Measurements from ENCODE around the gene GPATCH1. TPM values are rescaled to one million over a fixed set of nuclear protein-coding genes. Genes with fewer than 3 reads are reported as not detected.

Gene GPATCH1
- total and polyA plus RNA-seq, 9 of the 15 experiments (the other 6 are each of a cell fraction or from before 2014, with no cell fraction given), result 3.7 to 9.7 (median 7.7) TPM

DNA sequence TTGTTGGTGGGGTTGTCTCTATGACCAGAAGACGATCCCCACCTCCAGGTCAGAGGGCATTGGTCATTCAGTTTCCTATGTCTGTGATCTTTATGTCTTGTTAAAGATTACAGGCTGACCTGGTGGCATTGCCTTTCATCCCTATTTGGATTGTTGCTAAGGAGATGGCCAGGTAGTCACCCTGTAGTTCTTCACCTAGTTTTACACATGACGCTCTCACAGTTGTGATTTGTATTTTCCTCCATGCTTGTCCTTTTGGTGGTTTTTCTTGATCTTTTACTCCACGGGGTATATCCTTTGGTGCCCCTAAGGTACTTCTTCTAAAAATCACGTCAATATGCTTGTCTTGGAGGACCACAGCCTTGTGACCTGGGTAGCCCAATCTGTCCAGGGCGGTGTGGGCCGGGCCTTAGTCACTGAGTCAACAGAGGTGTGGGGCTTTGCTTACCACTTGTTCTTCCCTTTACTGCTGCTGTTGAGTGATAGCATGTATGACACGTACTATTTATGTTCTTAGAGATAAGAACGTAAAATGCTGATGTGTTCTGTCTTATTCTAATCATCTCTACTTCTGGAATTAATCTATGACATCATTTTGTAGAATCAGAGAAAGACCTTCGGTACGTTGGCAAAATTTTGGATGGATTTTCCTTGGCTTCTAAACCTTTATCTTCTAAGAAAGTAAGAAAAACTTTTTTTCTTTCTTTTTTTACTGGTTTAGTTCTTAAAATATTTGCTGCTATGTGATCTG is 20.1 kb downstream of the GPATCH1 start (continued):
- TF ChIP-seq, protein P1, sequence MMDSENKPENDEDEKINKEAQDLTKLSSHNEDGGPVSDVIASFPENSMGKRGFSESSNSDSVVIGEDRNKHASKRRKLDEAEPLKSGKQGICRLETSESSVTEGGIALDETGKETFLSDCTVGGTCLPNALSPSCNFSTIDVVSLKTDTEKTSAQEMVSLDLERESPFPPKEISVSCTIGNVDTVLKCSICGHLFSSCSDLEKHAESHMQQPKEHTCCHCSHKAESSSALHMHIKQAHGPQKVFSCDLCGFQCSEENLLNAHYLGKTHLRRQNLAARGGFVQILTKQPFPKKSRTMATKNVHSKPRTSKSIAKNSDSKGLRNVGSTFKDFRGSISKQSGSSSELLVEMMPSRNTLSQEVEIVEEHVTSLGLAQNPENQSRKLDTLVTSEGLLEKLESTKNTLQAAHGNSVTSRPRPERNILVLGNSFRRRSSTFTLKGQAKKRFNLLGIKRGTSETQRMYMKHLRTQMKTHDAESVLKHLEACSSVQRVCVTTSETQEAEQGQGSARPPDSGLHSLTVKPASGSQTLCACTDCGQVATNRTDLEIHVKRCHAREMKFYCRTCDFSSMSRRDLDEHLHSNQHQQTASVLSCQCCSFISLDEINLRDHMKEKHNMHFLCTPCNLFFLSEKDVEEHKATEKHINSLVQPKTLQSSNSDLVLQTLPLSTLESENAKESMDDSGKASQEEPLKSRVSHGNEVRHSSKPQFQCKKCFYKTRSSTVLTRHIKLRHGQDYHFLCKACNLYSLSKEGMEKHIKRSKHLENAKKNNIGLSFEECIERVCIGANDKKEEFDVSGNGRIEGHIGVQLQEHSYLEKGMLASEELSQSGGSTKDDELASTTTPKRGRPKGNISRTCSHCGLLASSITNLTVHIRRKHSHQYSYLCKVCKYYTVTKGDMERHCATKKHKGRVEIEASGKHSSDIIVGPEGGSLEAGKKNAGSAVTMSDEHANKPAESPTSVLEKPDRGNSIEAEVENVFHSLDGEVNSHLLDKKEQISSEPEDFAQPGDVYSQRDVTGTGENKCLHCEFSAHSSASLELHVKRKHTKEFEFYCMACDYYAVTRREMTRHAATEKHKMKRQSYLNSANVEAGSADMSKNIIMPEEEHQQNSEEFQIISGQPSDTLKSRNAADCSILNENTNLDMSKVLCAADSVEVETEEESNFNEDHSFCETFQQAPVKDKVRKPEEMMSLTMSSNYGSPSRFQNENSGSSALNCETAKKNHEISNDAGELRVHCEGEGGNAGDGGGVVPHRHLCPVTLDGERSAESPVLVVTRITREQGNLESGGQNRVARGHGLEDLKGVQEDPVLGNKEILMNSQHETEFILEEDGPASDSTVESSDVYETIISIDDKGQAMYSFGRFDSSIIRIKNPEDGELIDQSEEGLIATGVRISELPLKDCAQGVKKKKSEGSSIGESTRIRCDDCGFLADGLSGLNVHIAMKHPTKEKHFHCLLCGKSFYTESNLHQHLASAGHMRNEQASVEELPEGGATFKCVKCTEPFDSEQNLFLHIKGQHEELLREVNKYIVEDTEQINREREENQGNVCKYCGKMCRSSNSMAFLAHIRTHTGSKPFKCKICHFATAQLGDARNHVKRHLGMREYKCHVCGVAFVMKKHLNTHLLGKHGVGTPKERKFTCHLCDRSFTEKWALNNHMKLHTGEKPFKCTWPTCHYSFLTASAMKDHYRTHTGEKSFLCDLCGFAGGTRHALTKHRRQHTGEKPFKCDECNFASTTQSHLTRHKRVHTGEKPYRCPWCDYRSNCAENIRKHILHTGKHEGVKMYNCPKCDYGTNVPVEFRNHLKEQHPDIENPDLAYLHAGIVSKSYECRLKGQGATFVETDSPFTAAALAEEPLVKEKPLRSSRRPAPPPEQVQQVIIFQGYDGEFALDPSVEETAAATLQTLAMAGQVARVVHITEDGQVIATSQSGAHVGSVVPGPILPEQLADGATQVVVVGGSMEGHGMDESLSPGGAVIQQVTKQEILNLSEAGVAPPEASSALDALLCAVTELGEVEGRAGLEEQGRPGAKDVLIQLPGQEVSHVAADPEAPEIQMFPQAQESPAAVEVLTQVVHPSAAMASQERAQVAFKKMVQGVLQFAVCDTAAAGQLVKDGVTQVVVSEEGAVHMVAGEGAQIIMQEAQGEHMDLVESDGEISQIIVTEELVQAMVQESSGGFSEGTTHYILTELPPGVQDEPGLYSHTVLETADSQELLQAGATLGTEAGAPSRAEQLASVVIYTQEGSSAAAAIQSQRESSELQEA (IDR thresholded peaks at IDR 0.05; ENCODE audit: low read depth), result no peak
- peak; percentile 60 for TF ChIP-seq FOS (IDR thresholded peaks at IDR 0.05; ENCODE audit: extremely low read depth, insufficient read length)
- no peak for TF ChIP-seq CHD4 (IDR thresholded peaks at IDR 0.05; ENCODE audit: insufficient read depth, insufficient replicate concordance, low read depth, low read length, poor library complexity, severe bottlenecking)
- TF ChIP-seq ZNF696 (CRISPR knock-in tag; conservative IDR thresholded peaks at IDR 0.05), result no peak
- TF ChIP-seq ZFP91 (CRISPR knock-in tag; IDR thresholded peaks at IDR 0.05), result no peak
- no peak for TF ChIP-seq ZC3H8 (IDR thresholded peaks at IDR 0.05)
- no peak for TF ChIP-seq RNF2 (IDR thresholded peaks at IDR 0.05)
- peak; percentile 79 for TF ChIP-seq NFE2 (IDR thresholded peaks at IDR 0.05; ENCODE audit: low read depth)
- no peak for TF ChIP-seq ZNF324 (CRISPR knock-in tag; IDR thresholded peaks at IDR 0.05)
- TF ChIP-seq NONO (IDR thresholded peaks at IDR 0.05; ENCODE audit: low read depth in 2 of 2, low read length in 1 of 2), result peak in 1 of 2 experiments; percentile 72; a peak in 1 of 4 replicates
- no peak for TF ChIP-seq ZNF175 (CRISPR knock-in tag; IDR thresholded peaks at IDR 0.05; ENCODE audit: low read depth)
- no peak for TF ChIP-seq ZKSCAN3 (CRISPR knock-in tag; IDR thresholded peaks at IDR 0.05)
- no peak for TF ChIP-seq ZZZ3 (IDR thresholded peaks at IDR 0.05)
- peak; percentile 46; the same call in 1 of the 2 replicates for TF ChIP-seq FOXJ2 (tag; IDR thresholded peaks at IDR 0.05)
- peak; percentile 92 for TF ChIP-seq TEAD4 (IDR thresholded peaks at IDR 0.05; ENCODE audit: low read length)
- TF ChIP-seq TEAD4 (CRISPR knock-in tag; IDR thresholded peaks at IDR 0.05; ENCODE audit: borderline replicate concordance), result no peak
- no peak for TF ChIP-seq ARHGAP35 (IDR thresholded peaks at IDR 0.05; ENCODE audit: partially characterized antibody)
- peak; percentile 98 for TF ChIP-seq SMARCE1 (IDR thresholded peaks at IDR 0.05)
- TF ChIP-seq RBM15 (IDR thresholded peaks at IDR 0.05; ENCODE audit: insufficient read depth, low read length), result no peak
- TF ChIP-seq MEF2D (tag; conservative IDR thresholded peaks at IDR 0.05; ENCODE audit: low read depth), result peak; percentile 72

Measured in K562 (cell line).